ENCODE measurements around the gene RFXANK.
"Not testable (repeated sequence)": the region's sequence is repeated elsewhere in the genome, so short reads cannot be mapped to it uniquely, and the experiment has no call there.

RFXANK gene, protein sequence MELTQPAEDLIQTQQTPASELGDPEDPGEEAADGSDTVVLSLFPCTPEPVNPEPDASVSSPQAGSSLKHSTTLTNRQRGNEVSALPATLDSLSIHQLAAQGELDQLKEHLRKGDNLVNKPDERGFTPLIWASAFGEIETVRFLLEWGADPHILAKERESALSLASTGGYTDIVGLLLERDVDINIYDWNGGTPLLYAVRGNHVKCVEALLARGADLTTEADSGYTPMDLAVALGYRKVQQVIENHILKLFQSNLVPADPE

GRCh38 chr19:19192078-19192882 is at the start of gene RFXANK, which contains the start of gene BORCS8:
TSS of gene RFXANK (plus strand) at chr19:19192258. CDS start at chr19:19193947, 1,689 bp downstream.
TSS of gene BORCS8 (minus strand) at chr19:19192152. CDS start at chr19:19192117, 35 bp downstream.
- peak within 1 kb of the TSS; percentile 100 for H3K27ac ChIP-seq (ENCODE audit: low read depth, low read length)
- H3K4me1 ChIP-seq (ENCODE audit: control insufficient read depth in 1 of 2, insufficient read depth in 2 of 2, low read length in 2 of 2): peaks cover 5 to 28% of the 10 kb centered on the region in 2 donors
- H3K36me3 ChIP-seq (ENCODE audit: control insufficient read depth in 1 of 2, insufficient read depth in 2 of 2, low read length in 2 of 2): peaks cover 0 to 6% of the 10 kb centered on the region in 2 donors
- no peaks in the 10 kb centered on the region for H3K27me3 ChIP-seq (ENCODE audit: control insufficient read depth in 1 of 2, insufficient read depth in 2 of 2, low read length in 2 of 2)
- H3K9me3 ChIP-seq (ENCODE audit: control insufficient read depth in 1 of 2, low read length in 2 of 2): no peaks in the 10 kb centered on the region
- H3K4me3 ChIP-seq (ENCODE audit: low read depth in 1 of 2, low read length in 2 of 2): peak within 1 kb of the TSS; percentile 79 to 98
- peak within 1 kb of the TSS; percentile 100 for H3K9ac ChIP-seq (ENCODE audit: low read depth in 1 of 2, low read length in 2 of 2)

DNA sequence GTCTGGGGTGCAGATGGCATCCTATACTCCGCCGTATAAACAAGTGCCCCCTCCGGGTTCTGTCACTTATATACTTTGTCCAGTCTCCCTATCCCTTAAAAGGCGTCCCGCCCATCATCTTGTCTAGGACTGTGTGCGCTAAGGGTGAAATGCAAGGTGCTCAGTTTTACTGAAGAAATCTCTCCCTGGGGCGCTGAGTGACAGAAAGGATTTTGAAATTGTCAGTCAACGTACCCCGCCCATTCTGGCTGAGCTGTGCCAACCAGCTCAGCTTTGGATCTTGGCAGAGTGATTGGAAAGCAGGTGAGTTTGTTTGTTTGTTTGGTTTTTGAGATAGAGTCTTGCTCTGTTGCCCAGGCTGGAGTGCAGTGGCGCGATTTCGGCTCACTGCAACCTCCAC is 49.7 kb upstream of the RFXANK start:
- Histone ChIP-seq H3K27me3 (ENCODE audit: control insufficient read depth in 1 of 2, insufficient read depth in 2 of 2, low read length in 2 of 2) (no peaks in the 10 kb centered on the region), H3K9ac (ENCODE audit: low read depth in 1 of 2, low read length in 2 of 2) (no peak overlapping the region), H3K27ac (ENCODE audit: low read depth, low read length) (no peak overlapping the region), H3K36me3 (ENCODE audit: control insufficient read depth in 1 of 2, insufficient read depth in 2 of 2, low read length in 2 of 2) (peaks cover 5 to 8% of the 10 kb centered on the region in 2 donors), H3K4me1 (ENCODE audit: control insufficient read depth in 1 of 2, insufficient read depth in 2 of 2, low read length in 2 of 2) (peaks cover 8 to 9% of the 10 kb centered on the region in 2 donors), H3K9me3 (ENCODE audit: control insufficient read depth in 1 of 2, low read length in 2 of 2) (no peaks in the 10 kb centered on the region), H3K4me3 (ENCODE audit: low read depth in 1 of 2, low read length in 2 of 2) (no peak overlapping the region)

DNA sequence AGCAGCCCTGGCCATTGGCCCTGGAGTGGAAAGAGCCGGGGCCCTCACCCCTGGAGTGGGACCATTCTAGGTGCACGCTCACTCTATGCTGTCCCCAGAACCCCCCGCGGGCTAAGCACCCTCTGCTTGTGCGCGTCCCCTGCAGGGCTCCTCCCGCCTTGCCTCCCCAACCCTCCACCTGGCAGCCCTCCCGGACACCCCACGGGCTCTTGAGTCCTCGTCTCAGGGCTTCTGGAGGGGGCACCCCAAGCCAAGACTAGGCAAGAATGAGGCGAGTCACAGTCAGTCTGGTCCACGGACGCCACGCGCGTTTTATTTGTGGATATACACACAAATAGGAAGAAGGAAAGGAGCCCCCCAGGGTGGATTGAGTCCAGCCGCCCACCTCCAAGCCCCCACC is 46.8 kb upstream of the RFXANK start:
- H3K27me3 ChIP-seq (ENCODE audit: control insufficient read depth in 1 of 2, insufficient read depth in 2 of 2, low read length in 2 of 2): no peaks in the 10 kb centered on the region
- no peak overlapping the region for H3K27ac ChIP-seq (ENCODE audit: low read depth, low read length)
- H3K4me3 ChIP-seq (ENCODE audit: low read depth in 1 of 2, low read length in 2 of 2): no peak overlapping the region
- H3K9me3 ChIP-seq (ENCODE audit: control insufficient read depth in 1 of 2, low read length in 2 of 2): no peaks in the 10 kb centered on the region
- peaks cover 14 to 20% of the 10 kb centered on the region in 2 donors for H3K36me3 ChIP-seq (ENCODE audit: control insufficient read depth in 1 of 2, insufficient read depth in 2 of 2, low read length in 2 of 2)
- H3K4me1 ChIP-seq (ENCODE audit: control insufficient read depth in 1 of 2, insufficient read depth in 2 of 2, low read length in 2 of 2): no peaks in the 10 kb centered on the region
- H3K9ac ChIP-seq (ENCODE audit: low read depth in 1 of 2, low read length in 2 of 2): no peak overlapping the region

DNA sequence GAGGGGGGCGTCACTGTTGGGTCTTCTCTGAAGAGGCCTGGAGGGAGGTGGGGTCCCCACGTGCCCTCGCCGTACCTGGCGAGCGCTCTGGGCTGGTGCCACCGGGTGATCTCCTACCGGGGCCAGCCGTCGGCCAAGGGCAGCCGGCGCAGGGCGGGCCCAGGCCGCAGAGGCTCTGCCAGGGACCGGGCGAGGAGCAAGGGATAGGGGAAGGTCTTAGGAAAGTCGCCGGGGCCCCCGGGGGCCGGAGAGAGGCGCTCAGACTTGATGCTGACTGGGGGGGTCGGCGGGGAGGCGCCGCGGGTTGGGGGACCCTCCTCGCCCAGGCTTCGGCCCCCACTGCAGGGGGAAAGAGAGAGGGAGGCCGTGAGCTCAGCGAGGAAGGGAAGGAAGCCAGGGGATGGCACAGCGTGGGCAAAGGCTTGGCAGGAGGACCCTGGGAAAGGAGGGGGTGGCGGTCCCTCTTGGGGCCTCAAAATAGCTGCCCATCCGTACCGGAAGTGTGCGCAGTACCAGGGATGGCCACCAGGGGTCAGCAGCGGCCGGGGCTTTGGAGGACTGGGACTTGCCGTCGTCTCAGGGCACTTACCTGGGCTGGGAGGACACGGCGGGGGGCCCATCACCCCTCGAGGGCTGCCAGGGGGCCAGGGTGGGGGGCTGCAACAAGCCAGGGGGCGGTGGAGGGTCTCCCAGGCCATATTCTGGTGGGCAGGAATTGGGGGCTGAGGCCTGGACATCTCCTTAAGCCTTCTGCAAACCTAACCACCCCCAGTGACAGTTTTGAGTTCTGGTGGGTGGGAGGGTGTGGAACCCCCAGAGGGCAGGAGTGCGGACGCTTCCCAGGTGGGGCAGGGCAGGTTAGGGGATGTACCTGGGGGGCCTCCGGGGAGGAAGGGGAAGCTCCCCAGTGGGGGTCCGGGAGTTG is 46.1 kb upstream of the RFXANK start:
- H3K4me3 ChIP-seq (ENCODE audit: low read depth in 1 of 2, low read length in 2 of 2): no peak overlapping the region
- peaks cover 14 to 20% of the 10 kb centered on the region in 2 donors for H3K36me3 ChIP-seq (ENCODE audit: control insufficient read depth in 1 of 2, insufficient read depth in 2 of 2, low read length in 2 of 2)
- H3K9me3 ChIP-seq (ENCODE audit: control insufficient read depth in 1 of 2, low read length in 2 of 2): no peaks in the 10 kb centered on the region
- no peak overlapping the region for H3K27ac ChIP-seq (ENCODE audit: low read depth, low read length)
- H3K9ac ChIP-seq (ENCODE audit: low read depth in 1 of 2, low read length in 2 of 2): no peak overlapping the region
- H3K4me1 ChIP-seq (ENCODE audit: control insufficient read depth in 1 of 2, insufficient read depth in 2 of 2, low read length in 2 of 2): no peaks in the 10 kb centered on the region
- no peaks in the 10 kb centered on the region for H3K27me3 ChIP-seq (ENCODE audit: control insufficient read depth in 1 of 2, insufficient read depth in 2 of 2, low read length in 2 of 2)

- no peaks in the 10 kb centered on the region for H3K9me3 ChIP-seq (ENCODE audit: control insufficient read depth in 1 of 2, low read length in 2 of 2)
- H3K4me1 ChIP-seq (ENCODE audit: control insufficient read depth in 1 of 2, insufficient read depth in 2 of 2, low read length in 2 of 2): no peaks in the 10 kb centered on the region
- no peaks in the 10 kb centered on the region for H3K27me3 ChIP-seq (ENCODE audit: control insufficient read depth in 1 of 2, insufficient read depth in 2 of 2, low read length in 2 of 2)
- no peak overlapping the region for H3K4me3 ChIP-seq (ENCODE audit: low read depth in 1 of 2, low read length in 2 of 2)
- H3K9ac ChIP-seq (ENCODE audit: low read depth in 1 of 2, low read length in 2 of 2): no peak overlapping the region
- no peak overlapping the region for H3K27ac ChIP-seq (ENCODE audit: low read depth, low read length)
- peaks cover 14 to 20% of the 10 kb centered on the region in 2 donors for H3K36me3 ChIP-seq (ENCODE audit: control insufficient read depth in 1 of 2, insufficient read depth in 2 of 2, low read length in 2 of 2)
Measured at GRCh38 chr19:19146865-19147264, 45.2 kb upstream of the RFXANK start.

DNA sequence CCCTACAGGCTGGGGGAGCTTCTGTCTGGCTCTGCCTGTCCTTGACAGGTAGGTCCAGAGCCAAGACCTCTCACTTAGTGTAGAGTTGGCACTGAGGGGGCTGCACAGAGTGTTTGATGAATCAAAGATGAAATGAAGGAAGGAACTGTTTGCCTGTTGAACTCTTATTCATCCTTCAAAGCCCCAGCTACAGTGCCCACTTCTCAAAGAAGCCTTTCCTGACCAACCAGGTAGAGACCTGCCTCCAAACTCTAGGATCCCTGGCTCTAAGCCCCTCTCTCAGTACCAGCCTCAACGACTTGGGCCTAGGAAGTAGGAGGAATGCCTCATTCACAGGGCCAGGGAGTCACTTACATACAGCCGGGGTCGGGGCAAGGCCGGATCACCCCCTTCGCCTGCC is 44.7 kb upstream of the RFXANK start:
- H3K4me3 ChIP-seq (ENCODE audit: low read depth in 1 of 2, low read length in 2 of 2): no peak overlapping the region
- no peak overlapping the region for H3K27ac ChIP-seq (ENCODE audit: low read depth, low read length)
- H3K36me3 ChIP-seq (ENCODE audit: control insufficient read depth in 1 of 2, insufficient read depth in 2 of 2, low read length in 2 of 2): peaks cover 14 to 20% of the 10 kb centered on the region in 2 donors
- H3K27me3 ChIP-seq (ENCODE audit: control insufficient read depth in 1 of 2, insufficient read depth in 2 of 2, low read length in 2 of 2): no peaks in the 10 kb centered on the region
- H3K9me3 ChIP-seq (ENCODE audit: control insufficient read depth in 1 of 2, low read length in 2 of 2): no peaks in the 10 kb centered on the region
- no peak overlapping the region for H3K9ac ChIP-seq (ENCODE audit: low read depth in 1 of 2, low read length in 2 of 2)
- H3K4me1 ChIP-seq (ENCODE audit: control insufficient read depth in 1 of 2, insufficient read depth in 2 of 2, low read length in 2 of 2): no peaks in the 10 kb centered on the region

- not testable (repeated sequence) for H3K4me1 ChIP-seq (ENCODE audit: control insufficient read depth in 1 of 2, insufficient read depth in 2 of 2, low read length in 2 of 2); H3K27ac ChIP-seq (ENCODE audit: low read depth, low read length); H3K9ac ChIP-seq (ENCODE audit: low read depth in 1 of 2, low read length in 2 of 2); H3K27me3 ChIP-seq (ENCODE audit: control insufficient read depth in 1 of 2, insufficient read depth in 2 of 2, low read length in 2 of 2); H3K4me3 ChIP-seq (ENCODE audit: low read depth in 1 of 2, low read length in 2 of 2); H3K9me3 ChIP-seq (ENCODE audit: control insufficient read depth in 1 of 2, low read length in 2 of 2)
- peaks cover 14 to 20% of the 10 kb centered on the region in 2 donors for H3K36me3 ChIP-seq (ENCODE audit: control insufficient read depth in 1 of 2, insufficient read depth in 2 of 2, low read length in 2 of 2)
Measured at GRCh38 chr19:19148504-19148903, 43.6 kb upstream of the RFXANK start.

DNA sequence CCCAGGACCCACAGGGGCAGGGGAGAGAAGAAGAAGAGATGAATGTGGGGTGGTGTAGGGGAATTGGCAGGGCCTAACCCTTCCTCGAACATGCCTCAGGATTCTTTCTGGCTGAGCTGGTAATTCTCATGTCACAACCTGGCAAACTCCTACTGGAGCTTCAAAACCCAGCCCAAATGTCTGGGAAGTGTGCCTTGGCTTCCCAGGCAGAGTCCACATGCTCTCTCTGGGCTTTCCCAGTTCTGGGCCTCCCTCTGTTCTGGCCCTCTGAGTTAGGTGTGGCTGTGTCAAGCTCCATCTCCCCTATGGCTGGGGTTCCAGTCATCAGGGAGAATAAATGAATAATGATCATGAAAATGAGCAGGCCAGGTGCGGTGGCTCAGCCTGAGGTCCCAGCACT is 42.6 kb upstream of the RFXANK start:
- H3K27me3 ChIP-seq (ENCODE audit: control insufficient read depth in 1 of 2, insufficient read depth in 2 of 2, low read length in 2 of 2): no peaks in the 10 kb centered on the region
- H3K27ac ChIP-seq (ENCODE audit: low read depth, low read length): no peak overlapping the region
- no peak overlapping the region for H3K9ac ChIP-seq (ENCODE audit: low read depth in 1 of 2, low read length in 2 of 2)
- peaks cover 14 to 20% of the 10 kb centered on the region in 2 donors for H3K36me3 ChIP-seq (ENCODE audit: control insufficient read depth in 1 of 2, insufficient read depth in 2 of 2, low read length in 2 of 2)
- H3K9me3 ChIP-seq (ENCODE audit: control insufficient read depth in 1 of 2, low read length in 2 of 2): no peaks in the 10 kb centered on the region
- no peak overlapping the region for H3K4me3 ChIP-seq (ENCODE audit: low read depth in 1 of 2, low read length in 2 of 2)
- no peaks in the 10 kb centered on the region for H3K4me1 ChIP-seq (ENCODE audit: control insufficient read depth in 1 of 2, insufficient read depth in 2 of 2, low read length in 2 of 2)

DNA sequence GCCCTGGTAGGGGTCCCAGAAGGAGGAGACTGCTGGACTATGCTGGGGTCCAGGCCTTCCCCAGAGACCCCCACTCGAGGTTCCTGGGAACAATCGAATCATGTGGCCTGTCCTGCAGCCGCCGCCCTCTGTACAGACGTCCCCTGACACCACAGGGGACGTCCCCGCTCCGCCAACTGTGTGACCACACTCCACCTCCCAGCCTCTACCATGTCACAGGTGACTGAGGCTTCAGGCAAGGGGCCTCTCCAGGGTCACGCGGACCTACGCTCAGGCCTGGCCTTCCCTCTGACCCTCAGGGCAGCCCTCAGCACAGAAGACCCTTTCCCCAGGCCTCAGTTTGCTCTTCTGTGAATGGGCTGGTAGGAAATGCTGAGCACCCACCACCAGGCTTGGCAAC is 40.6 kb upstream of the RFXANK start:
- Histone ChIP-seq H3K4me3 (ENCODE audit: low read depth in 1 of 2, low read length in 2 of 2) (no peak overlapping the region), H3K9ac (ENCODE audit: low read depth in 1 of 2, low read length in 2 of 2) (no peak overlapping the region), H3K36me3 (ENCODE audit: control insufficient read depth in 1 of 2, insufficient read depth in 2 of 2, low read length in 2 of 2) (peaks cover 14 to 25% of the 10 kb centered on the region in 2 donors), H3K27me3 (ENCODE audit: control insufficient read depth in 1 of 2, insufficient read depth in 2 of 2, low read length in 2 of 2) (no peaks in the 10 kb centered on the region), H3K9me3 (ENCODE audit: control insufficient read depth in 1 of 2, low read length in 2 of 2) (no peaks in the 10 kb centered on the region), H3K4me1 (ENCODE audit: control insufficient read depth in 1 of 2, insufficient read depth in 2 of 2, low read length in 2 of 2) (no peaks in the 10 kb centered on the region), H3K27ac (ENCODE audit: low read depth, low read length) (no peak overlapping the region)

Data from duodenal mucosa (tissue), 2 donors.